Bronchial epithelial cell (primary cell): ENCODE results near the gene CCDC141. TPM values are rescaled to one million over a fixed set of nuclear protein-coding genes. Genes with fewer than 3 reads are reported as not detected.
"Not testable (repeated sequence)": the region's sequence is repeated elsewhere in the genome, so short reads cannot be mapped to it uniquely, and the experiment has no call there.

Experiments used
- DNase-seq: peaks from one replicate; pipeline ENCODE4 v3.0.0-alpha.2; 2010; ENCODE audit warnings: low read depth
- FAIRE-seq: peaks from 2 replicates; lab custom pipeline; 2011; peaks lifted over from hg19 to GRCh38; lab: Jason Lieb, UNC
- H3K27me3 ChIP-seq: 2 replicates; pipeline ENCODE4 v1.5.1; 2011; ENCODE audit warnings: low read length; ENCODE audit not compliant: control insufficient read depth, insufficient read depth
- H3K36me3 ChIP-seq: 2 replicates; pipeline ENCODE4 v1.5.1; 2011; ENCODE audit warnings: low read length; ENCODE audit not compliant: control insufficient read depth, insufficient read depth
- H3K4me3 ChIP-seq: 2 replicates; pipeline ENCODE4 v1.5.1; 2011; ENCODE audit warnings: mild to moderate bottlenecking, low read depth, low read length, control low read depth
- total RNA-seq: library from RNA; depleted of rRNA; stranded (reverse); fragments of >200 nt; gene quantifications from 2 replicates; pipeline ENCODE4 v1.2.1, GENCODE V29; 2014
- TF ChIP-seq, protein P1 (sequence below): IDR thresholded peaks from 2 replicates; pipeline ENCODE4 v1.5.1; 2011; ENCODE audit warnings: mild to moderate bottlenecking, moderate library complexity, low read length, control low read depth, inconsistent platforms; ENCODE audit not compliant: insufficient read depth, severe bottlenecking

Gene CCDC141
- total RNA-seq, 1 donor from 2014 or later = not detected

DNA sequence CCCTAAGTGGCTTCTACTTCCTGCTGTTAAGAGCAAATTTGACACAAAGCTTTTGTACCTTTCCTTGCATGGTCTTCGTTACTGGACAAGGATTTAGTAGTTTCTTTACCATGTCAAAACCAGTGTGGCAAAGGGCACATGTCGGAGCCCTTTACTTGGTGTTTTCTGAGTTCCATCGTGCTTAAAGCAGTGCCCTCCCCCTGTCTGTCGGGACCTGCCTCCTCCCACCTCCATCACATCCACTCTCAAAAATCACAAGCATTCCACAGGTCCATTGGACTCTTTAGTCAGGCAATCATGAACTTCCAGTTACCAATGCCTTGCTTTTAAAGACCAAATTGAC lies 763 bp downstream of the CCDC141 start:
- TF ChIP-seq, protein P1, sequence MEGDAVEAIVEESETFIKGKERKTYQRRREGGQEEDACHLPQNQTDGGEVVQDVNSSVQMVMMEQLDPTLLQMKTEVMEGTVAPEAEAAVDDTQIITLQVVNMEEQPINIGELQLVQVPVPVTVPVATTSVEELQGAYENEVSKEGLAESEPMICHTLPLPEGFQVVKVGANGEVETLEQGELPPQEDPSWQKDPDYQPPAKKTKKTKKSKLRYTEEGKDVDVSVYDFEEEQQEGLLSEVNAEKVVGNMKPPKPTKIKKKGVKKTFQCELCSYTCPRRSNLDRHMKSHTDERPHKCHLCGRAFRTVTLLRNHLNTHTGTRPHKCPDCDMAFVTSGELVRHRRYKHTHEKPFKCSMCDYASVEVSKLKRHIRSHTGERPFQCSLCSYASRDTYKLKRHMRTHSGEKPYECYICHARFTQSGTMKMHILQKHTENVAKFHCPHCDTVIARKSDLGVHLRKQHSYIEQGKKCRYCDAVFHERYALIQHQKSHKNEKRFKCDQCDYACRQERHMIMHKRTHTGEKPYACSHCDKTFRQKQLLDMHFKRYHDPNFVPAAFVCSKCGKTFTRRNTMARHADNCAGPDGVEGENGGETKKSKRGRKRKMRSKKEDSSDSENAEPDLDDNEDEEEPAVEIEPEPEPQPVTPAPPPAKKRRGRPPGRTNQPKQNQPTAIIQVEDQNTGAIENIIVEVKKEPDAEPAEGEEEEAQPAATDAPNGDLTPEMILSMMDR = no peak
- Histone ChIP-seq H3K27me3 (no peaks in the 10 kb centered on the region), H3K4me3 (no peak overlapping the region), H3K36me3 (no peaks in the 10 kb centered on the region)
- FAIRE-seq = no peak
- DNase-seq = no peak

DNA sequence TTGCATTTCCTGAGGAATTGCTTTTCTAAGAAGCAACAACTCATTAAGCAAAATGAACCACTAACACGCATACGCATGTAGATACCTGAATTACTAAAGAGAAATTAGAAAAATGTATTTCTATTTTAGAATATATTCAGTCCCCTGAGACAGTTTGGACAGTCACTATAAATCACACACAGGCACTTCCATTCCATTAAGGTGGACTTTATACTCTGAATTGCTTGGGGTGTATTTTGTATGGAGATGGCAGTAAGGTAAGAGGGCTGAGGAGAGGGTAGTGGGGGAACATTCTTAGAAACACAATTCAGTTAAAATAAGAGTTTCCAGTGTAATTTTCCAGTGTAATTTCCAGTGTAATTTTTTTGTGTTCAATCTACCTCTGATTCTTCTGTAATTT lies 1.8 kb downstream of the CCDC141 start:
- DNase-seq (no peak), FAIRE-seq (no peak)
- Histone ChIP-seq H3K36me3 (no peaks in the 10 kb centered on the region), H3K4me3 (no peak overlapping the region), H3K27me3 (no peaks in the 10 kb centered on the region)
- TF ChIP-seq, protein P1 = no peak

DNA sequence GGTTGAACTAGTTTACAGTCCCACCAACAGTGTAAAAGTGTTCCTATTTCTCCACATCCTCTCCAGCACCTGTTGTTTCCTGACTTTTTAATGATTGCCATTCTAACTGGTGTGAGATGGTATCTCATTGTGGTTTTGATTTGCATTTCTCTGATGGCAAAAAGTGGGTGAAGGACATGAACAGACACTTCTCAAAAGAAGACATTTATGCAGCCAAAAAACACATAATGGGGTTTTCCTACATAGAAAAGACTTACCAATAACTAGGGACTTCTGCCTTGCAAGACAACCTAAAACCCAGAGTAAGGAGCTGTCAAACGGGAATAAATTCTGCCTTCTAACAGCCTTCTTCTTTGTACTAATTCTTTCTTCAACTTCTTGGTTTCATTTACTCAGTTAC lies 4.3 kb downstream of the CCDC141 start:
- H3K27me3 ChIP-seq, DNase-seq, H3K36me3 ChIP-seq, FAIRE-seq, H3K4me3 ChIP-seq: not testable (repeated sequence)

DNA sequence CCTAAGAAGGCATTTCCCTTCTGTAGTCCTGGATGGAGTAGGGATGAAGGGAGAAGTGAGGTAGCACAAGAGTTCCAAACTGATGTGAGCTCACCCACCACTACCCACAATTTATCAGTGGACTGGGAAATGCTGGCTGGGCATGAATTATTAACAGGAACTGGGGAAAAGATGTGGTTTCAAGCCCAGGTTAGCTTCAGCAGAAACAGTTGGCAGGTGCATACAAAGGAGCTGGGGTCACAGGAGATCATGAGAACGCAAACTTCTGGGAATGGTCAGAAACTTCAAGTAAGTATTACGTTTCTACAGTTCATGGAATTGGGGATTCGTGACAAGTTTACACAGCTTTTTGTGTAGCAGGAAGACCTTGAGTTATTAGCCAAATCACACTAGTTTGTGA lies 5.4 kb downstream of the CCDC141 start:
- no peak overlapping the region for H3K4me3 ChIP-seq
- no peaks in the 10 kb centered on the region for H3K27me3 ChIP-seq
- no peaks in the 10 kb centered on the region for H3K36me3 ChIP-seq
- no peak for FAIRE-seq
- TF ChIP-seq, protein P1 = no peak
- no peak for DNase-seq

DNA sequence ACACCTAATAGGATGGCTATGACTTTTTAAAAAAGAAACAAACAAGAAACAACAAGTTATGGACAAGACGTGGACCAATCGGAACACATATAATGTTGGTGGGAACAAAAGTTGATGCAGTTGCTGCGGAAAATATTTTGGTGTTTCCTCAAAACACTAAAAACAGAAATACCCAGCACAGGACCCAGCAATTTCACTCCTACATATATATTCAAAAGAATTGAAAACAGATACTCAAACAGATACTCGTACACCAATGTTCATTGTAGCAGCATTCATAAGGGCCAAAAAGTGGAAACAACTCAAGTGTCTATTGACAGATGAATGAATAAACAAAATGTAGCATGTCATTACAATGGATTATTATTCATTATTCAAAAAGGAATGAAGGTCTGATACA lies 12.1 kb downstream of the CCDC141 start:
- Histone ChIP-seq H3K27me3 (no peaks in the 10 kb centered on the region), H3K4me3 (no peak overlapping the region), H3K36me3 (no peaks in the 10 kb centered on the region)
- DNase-seq (no peak), FAIRE-seq (no peak)
- TF ChIP-seq, protein P1 = no peak

DNA sequence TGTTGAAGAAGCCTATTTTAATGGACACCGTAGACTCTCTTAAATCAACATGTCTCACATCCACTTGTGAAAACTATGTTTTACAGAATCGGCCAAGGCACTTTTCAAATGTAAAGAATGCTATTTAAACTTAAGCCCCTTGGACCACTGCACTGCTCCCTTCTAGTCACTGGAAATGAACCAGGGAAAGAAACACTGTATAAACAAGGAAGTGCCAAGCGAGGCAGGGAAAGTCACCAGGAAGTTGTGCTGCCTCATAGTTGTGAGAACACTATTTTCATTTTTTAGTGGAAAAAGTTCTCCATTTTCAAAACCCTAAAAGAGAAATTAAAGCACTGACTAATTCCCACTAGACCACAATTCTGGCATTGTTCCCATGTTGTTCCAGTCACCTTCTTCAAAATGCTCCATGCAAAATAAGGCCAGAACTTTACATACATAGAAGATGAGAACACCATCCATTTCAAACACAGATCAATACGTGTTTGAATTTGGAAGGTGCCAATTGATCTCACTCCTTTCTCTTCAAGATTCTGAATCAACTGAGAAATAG lies 13.5 kb downstream of the CCDC141 start:
- DNase-seq (no peak), FAIRE-seq (no peak)
- Histone ChIP-seq H3K27me3 (no peaks in the 10 kb centered on the region), H3K4me3 (no peak overlapping the region), H3K36me3 (no peaks in the 10 kb centered on the region)
- TF ChIP-seq, protein P1 = no peak
